ENCODE measurements around the gene MRPL45.
"Not testable (repeated sequence)": the region's sequence is repeated elsewhere in the genome, so short reads cannot be mapped to it uniquely, and the experiment has no call there.

GRCh38 chr17:38296834-38297517 is at the start of gene MRPL45:
- not testable (repeated sequence) for TF ChIP-seq CTCF, POLR2A (IDR thresholded peaks at IDR 0.05)

Measured in lower leg skin (tissue), 3 donors.